ENCODE data around the gene ALLC.
A peak's percentile ranks its signal among the peaks of the same experiment; 100 is the strongest.

DNA sequence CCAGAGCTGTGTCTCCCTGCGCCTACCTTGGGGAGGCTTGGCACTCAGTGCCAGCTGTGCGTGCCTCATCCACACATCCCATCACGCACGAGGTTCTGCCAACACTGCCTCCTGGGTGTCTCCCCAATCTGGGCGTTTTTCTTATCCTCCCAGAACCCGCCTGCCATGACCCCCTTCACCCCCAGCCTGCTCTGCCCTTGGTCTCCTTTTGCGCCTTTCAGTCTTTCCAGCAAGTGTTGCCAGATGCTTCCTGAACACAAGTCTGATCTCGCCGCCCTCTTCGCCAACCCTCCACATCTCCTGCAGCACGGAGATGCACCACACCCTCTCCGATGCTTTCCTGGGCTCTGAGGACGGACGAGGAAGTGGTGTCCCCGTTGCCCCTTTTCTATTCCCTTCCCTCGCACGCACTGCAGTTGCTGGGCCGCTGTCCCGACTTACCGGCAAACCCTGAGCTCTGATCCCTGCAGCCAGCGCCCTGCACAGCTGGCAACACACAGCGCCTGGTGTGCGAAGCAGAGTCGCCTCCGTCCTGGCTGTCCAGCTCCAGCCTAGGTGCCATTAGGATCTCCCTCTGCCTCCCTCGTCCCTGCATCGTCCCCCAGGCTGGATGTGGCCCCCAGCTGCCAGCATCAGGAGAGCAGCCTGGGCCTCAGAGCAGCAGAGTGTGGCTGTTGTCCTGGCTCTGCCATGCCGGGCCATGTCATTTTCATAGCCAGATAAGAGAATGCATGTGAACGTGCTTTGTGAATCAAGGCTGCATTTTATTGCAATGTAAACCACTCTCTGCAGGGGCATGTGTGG lies 22.6 kb upstream of the ALLC start:
- TF ChIP-seq POLR2AphosphoS5 (IDR thresholded peaks at IDR 0.05): peak in 1 of 3 donors; percentile 55
- TF ChIP-seq, protein P1, sequence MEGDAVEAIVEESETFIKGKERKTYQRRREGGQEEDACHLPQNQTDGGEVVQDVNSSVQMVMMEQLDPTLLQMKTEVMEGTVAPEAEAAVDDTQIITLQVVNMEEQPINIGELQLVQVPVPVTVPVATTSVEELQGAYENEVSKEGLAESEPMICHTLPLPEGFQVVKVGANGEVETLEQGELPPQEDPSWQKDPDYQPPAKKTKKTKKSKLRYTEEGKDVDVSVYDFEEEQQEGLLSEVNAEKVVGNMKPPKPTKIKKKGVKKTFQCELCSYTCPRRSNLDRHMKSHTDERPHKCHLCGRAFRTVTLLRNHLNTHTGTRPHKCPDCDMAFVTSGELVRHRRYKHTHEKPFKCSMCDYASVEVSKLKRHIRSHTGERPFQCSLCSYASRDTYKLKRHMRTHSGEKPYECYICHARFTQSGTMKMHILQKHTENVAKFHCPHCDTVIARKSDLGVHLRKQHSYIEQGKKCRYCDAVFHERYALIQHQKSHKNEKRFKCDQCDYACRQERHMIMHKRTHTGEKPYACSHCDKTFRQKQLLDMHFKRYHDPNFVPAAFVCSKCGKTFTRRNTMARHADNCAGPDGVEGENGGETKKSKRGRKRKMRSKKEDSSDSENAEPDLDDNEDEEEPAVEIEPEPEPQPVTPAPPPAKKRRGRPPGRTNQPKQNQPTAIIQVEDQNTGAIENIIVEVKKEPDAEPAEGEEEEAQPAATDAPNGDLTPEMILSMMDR (IDR thresholded peaks at IDR 0.05 in 8 of 11, conservative IDR thresholded peaks at IDR 0.05 in 3 of 11): no peak
